GM12878 (cell line): ENCODE measurements around the gene IL19. TPM values are rescaled to one million over a fixed set of nuclear protein-coding genes. Genes with fewer than 3 reads are reported as not detected.

Experiments
- ATF7 ChIP-seq: fragments of 450-650 bp; IDR thresholded peaks from 2 replicates; pipeline ENCODE4 v1.6.1; 2016; ENCODE audit warnings: low read depth, mild to moderate bottlenecking
- BCL3 ChIP-seq: IDR thresholded peaks from 2 replicates; pipeline ENCODE4 v1.6.1; 2011; ENCODE audit warnings: borderline replicate concordance, low read depth, mild to moderate bottlenecking, moderate library complexity, low read length; ENCODE audit not compliant: insufficient read depth, poor library complexity, severe bottlenecking
- CREB1 ChIP-seq: IDR thresholded peaks from 2 replicates; pipeline ENCODE4 v1.6.1; 2012; ENCODE audit warnings: low read depth, mild to moderate bottlenecking, inconsistent platforms
- CUX1 ChIP-seq: IDR thresholded peaks from 2 replicates; pipeline ENCODE4 v1.6.1; 2012; ENCODE audit warnings: improper control_type of control experiment, low read depth, low read length; ENCODE audit not compliant: insufficient replicate concordance
- EP300 ChIP-seq, 2 experiments: fragments of 150-350 bp in 1 of 2; IDR thresholded peaks; 2 replicates each; pipeline ENCODE4 v1.6.1; 2011 to 2012; ENCODE audit warnings: low read depth in 2 of 2, low read length in 2 of 2, borderline replicate concordance in 1 of 2, improper control_type of control experiment in 1 of 2, inconsistent platforms in 1 of 2; ENCODE audit not compliant: control insufficient read depth in 1 of 2
- IRF3 ChIP-seq: fragments of 450-650 bp; IDR thresholded peaks from 2 replicates; pipeline ENCODE4 v1.6.1; 2014; ENCODE audit warnings: mild to moderate bottlenecking
- IRF5 ChIP-seq: fragments of 450-650 bp; IDR thresholded peaks from 2 replicates; pipeline ENCODE4 v1.6.1; 2017; ENCODE audit warnings: borderline replicate concordance
- MEF2B ChIP-seq: fragments of 450-650 bp; IDR thresholded peaks from 2 replicates; pipeline ENCODE4 v1.6.1; 2018; ENCODE audit warnings: mild to moderate bottlenecking, moderate library complexity; ENCODE audit not compliant: partially characterized antibody, poor library complexity, severe bottlenecking
- NR2C2 ChIP-seq: IDR thresholded peaks from 2 replicates; pipeline ENCODE4 v1.6.1; 2011; ENCODE audit warnings: borderline replicate concordance, low read depth; ENCODE audit not compliant: control insufficient read depth, insufficient read length
- REST ChIP-seq: IDR thresholded peaks from 2 replicates; pipeline ENCODE4 v1.6.1; 2012; ENCODE audit warnings: mild to moderate bottlenecking, low read depth, low read length
- ZBTB11 ChIP-seq: fragments of 450-650 bp; formaldehyde crosslinking; IDR thresholded peaks from 2 replicates; pipeline ENCODE4 v1.5.0; 2022; ENCODE audit warnings: mild to moderate bottlenecking, missing genetic modification characterization
- polyA plus RNA-seq, 11 experiments: library from polyadenylated mRNA; depleted of rRNA in 4 of 11; unstranded in 6 of 11; stranded (reverse) in 5 of 11; fragments of >200 nt; fragmentation: Nextera tagmentation in 4 of 11; fragmentation: Illumina TruSeq in 1 of 11; extraction: Ambion mirVana in 4 of 11; extraction: Trizol in 1 of 11; gene quantifications; 1 replicate in 1 of 11; 2 replicates in 10 of 11; pipeline versions ENCODE4 v1.2.1 to v1.2.3, GENCODE V29; 2011 to 2016; ENCODE audit warnings: inconsistent platforms in 2 of 11, missing spikeins in 2 of 11, low read depth in 1 of 11
- total RNA-seq, 4 experiments: library from RNA; depleted of rRNA in 3 of 4; stranded (reverse); fragments of >200 nt in 3 of 4; fragmentation: Illumina TruSeq in 1 of 4; extraction: Trizol in 1 of 4; gene quantifications; 2 replicates each; pipeline versions ENCODE4 v1.2.1 to v1.2.3, GENCODE V29; 2013 to 2021

IL19 gene
- total and polyA plus RNA-seq, 10 of the 15 experiments (the other 5 are each of a cell fraction or from before 2014, with no cell fraction given) = 0.10 to 0.73 (median 0.28) TPM; not detected in 6

GRCh38 chr1:206784471-206784903, 13.9 kb downstream of the IL19 start (continued):
- peak; percentile 32 for TF ChIP-seq CUX1
- TF ChIP-seq REST = 0 out of 2 replicates have a peak, but pooled peaks have one; percentile 22
- TF ChIP-seq CREB1 = peak; percentile 78
- TF ChIP-seq ATF7 = peak; percentile 88
- TF ChIP-seq ZBTB11 (CRISPR knock-in tag) = no peak
- TF ChIP-seq IRF5 = no peak
- TF ChIP-seq BCL3 = peak; percentile 68
- TF ChIP-seq EP300 (IDR thresholded peaks at IDR 0.05; ENCODE audit: borderline replicate concordance in 1 of 2, control insufficient read depth in 1 of 2, low read depth in 2 of 2, low read length in 2 of 2) = peak; percentile 69 to 89; a peak in 3 of 4 replicates
- TF ChIP-seq NR2C2 = no peak
- no peak for TF ChIP-seq IRF3
- TF ChIP-seq MEF2B = peak; percentile 66
